ENCODE data around the gene ZNF697.

GRCh38 chr1:119635811-119636390 lies 12.2 kb downstream of the ZNF697 start:
- TF ChIP-seq CTCF (IDR thresholded peaks at IDR 0.05): no peak
- no peak for TF ChIP-seq POLR2A (IDR thresholded peaks at IDR 0.05)
